ENCODE data around the gene TRABD2B. TPM values are rescaled to one million over a fixed set of nuclear protein-coding genes. Genes with fewer than 3 reads are reported as not detected.
A peak's percentile ranks its signal among the peaks of the same experiment; 100 is the strongest.

TRABD2B gene
- total and polyA plus RNA-seq, 8 donors = 0.99 to 5.2 (median 3.3) TPM

DNA sequence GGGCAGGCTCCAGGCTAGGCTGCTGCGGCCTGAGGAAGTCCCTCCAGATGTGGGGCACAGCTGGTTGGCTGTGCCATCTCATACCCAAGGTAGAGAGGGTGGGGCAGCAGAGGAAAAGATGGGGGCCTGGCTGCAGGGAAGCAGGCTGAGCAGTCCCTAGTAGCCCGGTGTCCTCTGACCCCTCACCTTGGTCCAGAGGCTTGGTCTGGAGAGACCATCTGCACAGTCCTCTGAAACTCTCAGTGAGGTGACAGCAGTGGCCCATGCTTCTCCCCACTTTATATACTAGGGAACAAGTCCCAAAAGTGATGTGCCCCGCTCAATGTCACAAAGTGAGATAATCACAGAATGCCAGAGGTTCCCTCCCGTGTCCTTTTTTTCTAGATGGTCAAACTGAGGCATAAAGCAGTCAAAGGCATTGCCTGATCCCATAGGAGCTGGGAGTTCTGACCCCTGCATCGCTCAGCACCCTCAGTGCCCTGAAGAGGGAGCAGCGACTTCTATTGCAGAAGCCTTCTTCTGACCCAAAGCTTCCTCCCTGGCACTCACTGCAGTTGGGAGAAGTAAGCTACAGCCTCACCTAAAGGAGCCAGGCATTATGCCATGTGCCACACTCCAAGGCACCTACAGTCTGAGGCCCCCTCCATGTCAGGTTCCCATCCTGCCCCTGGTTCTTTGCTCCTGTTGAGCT lies 45.5 kb downstream of the TRABD2B start:
- Histone ChIP-seq H3K27me3 (no peaks in the 10 kb centered on the region), H3K4me1 (no peaks in the 10 kb centered on the region), H3K27ac (no peak overlapping the region), H3K4me3 (no peak overlapping the region), H3K9me3 (no peaks in the 10 kb centered on the region), H3K36me3 (no peaks in the 10 kb centered on the region)
- TF ChIP-seq, protein P1, sequence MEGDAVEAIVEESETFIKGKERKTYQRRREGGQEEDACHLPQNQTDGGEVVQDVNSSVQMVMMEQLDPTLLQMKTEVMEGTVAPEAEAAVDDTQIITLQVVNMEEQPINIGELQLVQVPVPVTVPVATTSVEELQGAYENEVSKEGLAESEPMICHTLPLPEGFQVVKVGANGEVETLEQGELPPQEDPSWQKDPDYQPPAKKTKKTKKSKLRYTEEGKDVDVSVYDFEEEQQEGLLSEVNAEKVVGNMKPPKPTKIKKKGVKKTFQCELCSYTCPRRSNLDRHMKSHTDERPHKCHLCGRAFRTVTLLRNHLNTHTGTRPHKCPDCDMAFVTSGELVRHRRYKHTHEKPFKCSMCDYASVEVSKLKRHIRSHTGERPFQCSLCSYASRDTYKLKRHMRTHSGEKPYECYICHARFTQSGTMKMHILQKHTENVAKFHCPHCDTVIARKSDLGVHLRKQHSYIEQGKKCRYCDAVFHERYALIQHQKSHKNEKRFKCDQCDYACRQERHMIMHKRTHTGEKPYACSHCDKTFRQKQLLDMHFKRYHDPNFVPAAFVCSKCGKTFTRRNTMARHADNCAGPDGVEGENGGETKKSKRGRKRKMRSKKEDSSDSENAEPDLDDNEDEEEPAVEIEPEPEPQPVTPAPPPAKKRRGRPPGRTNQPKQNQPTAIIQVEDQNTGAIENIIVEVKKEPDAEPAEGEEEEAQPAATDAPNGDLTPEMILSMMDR (IDR thresholded peaks at IDR 0.05) = no peak
- intact Hi-C loops (cut with DNase I) = no loop called here
- ATAC-seq (no peak), DNase-seq (no peak)

DNA sequence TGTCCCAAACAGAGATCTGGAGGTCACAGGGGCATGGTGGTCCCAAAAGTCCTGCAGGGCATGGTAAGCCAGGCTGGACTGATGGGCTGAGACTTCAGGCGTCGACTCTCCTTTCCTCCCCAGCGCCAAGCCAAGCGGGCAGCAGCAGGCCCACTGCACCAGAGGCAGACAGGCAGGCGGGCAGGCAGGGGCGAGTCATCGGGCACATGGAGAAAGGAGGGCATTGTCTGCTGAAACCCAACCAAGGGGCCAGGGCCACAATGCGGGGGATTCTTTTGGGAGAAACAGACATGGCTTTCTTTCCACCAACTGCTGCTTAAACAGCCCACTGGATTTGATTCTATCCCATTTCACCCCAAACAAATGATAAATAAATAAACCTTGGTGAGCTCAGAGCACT lies 46.2 kb downstream of the TRABD2B start:
- intact Hi-C loops (cut with DNase I) = no loop called here
- ATAC-seq (no peak), DNase-seq (no peak)
- no peak overlapping the region for H3K4me3 ChIP-seq
- H3K9me3 ChIP-seq = no peaks in the 10 kb centered on the region
- TF ChIP-seq, protein P1 (IDR thresholded peaks at IDR 0.05) = no peak
- no peak overlapping the region for H3K27ac ChIP-seq
- H3K4me1 ChIP-seq = no peaks in the 10 kb centered on the region
- no peaks in the 10 kb centered on the region for H3K27me3 ChIP-seq
- no peaks in the 10 kb centered on the region for H3K36me3 ChIP-seq

DNA sequence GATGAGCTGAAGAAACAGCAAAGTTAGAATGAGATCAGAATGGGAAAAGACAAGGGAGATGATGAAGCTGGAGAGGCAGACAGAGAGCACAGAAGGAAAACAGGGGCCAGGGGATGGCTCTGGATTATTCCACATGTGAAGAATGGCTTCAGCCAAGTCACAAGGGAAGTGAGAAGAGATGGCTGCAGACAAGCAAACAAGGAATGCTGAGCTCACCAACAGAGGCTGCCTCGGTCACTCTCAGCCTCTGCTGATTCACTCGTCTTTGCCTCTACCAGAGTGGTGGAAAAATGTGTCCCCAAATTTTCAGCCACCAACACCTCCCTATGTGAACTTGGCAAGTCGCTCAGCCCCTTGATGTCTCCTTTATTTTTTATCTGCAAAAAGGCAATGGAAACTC lies 46.7 kb downstream of the TRABD2B start:
- no peak overlapping the region for H3K4me3 ChIP-seq
- H3K27me3 ChIP-seq = no peaks in the 10 kb centered on the region
- TF ChIP-seq, protein P1 (IDR thresholded peaks at IDR 0.05) = no peak
- no peaks in the 10 kb centered on the region for H3K4me1 ChIP-seq
- no peak overlapping the region for H3K27ac ChIP-seq
- DNase-seq = no peak
- no peaks in the 10 kb centered on the region for H3K36me3 ChIP-seq
- no peaks in the 10 kb centered on the region for H3K9me3 ChIP-seq
- ATAC-seq = peak; percentile 30
- intact Hi-C loops (cut with DNase I) = no loop called here

DNA sequence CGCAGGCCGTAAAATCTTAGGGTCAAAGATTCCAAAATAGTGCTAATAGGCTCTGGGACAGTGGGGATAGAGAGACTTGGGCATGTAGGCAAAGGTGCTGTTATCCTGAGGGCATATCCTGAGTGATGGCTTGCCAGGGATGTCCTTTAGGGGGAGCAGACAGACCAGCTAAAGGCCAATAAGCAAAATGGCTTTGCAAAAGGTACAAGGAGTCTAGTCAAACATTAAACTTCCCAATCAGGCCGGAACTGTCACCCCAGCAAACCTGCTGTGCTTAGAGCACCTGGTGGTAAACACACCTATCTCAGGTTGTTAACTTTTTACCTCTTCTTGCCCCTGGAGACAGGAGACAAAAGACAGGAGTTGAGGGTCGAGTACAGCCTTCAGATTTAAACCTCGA lies 49.1 kb downstream of the TRABD2B start:
- no peaks in the 10 kb centered on the region for H3K9me3 ChIP-seq
- peak; percentile 41 for ATAC-seq
- no peak overlapping the region for H3K4me3 ChIP-seq
- intact Hi-C loops (cut with DNase I) = no loop called here
- H3K27me3 ChIP-seq = no peaks in the 10 kb centered on the region
- TF ChIP-seq, protein P1 (IDR thresholded peaks at IDR 0.05) = no peak
- no peaks in the 10 kb centered on the region for H3K4me1 ChIP-seq
- no peak for DNase-seq
- no peak overlapping the region for H3K27ac ChIP-seq
- no peaks in the 10 kb centered on the region for H3K36me3 ChIP-seq

DNA sequence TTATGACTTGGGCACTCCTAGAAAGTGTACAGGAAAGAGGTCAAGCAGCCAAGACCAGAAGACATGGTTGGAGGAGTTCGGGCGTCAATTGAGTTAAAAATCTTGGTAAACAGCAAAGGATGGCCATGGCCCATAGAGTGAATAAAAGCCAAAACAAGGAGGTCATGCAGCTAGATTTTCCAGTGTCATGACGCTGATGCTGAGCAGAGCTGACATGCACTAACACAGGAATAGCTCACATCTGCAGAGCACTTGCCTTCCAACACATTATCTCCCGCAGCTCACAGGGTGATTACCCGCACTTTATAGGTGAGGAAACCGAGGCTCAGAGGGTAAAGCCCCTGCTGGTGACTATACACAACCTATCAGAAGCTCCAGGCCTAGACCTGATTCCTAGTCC lies 49.7 kb downstream of the TRABD2B start:
- intact Hi-C loops (cut with DNase I) = no loop called here
- TF ChIP-seq, protein P1 (IDR thresholded peaks at IDR 0.05) = no peak
- Histone ChIP-seq H3K4me3 (no peak overlapping the region), H3K36me3 (no peaks in the 10 kb centered on the region), H3K9me3 (no peaks in the 10 kb centered on the region), H3K4me1 (no peaks in the 10 kb centered on the region), H3K27me3 (no peaks in the 10 kb centered on the region), H3K27ac (no peak overlapping the region)
- DNase-seq (no peak), ATAC-seq (no peak)
